OCI-M2 (cell line): ENCODE measurements around the gene TRIO.

Source experiments
- DNase-seq: peaks from one replicate; lab custom pipeline; 2025; ENCODE audit not compliant: unreplicated experiment; lab: John Stamatoyannopoulos, UW

The TRIO gene

GRCh38 chr5:14469551-14470377 lies 326.6 kb downstream of the TRIO start:
- no peak for DNase-seq

- no peak for DNase-seq
Measured at GRCh38 chr5:14471507-14471906, 328.4 kb downstream of the TRIO start.

GRCh38 chr5:14472986-14473567 lies 329.9 kb downstream of the TRIO start:
- DNase-seq, result no peak

GRCh38 chr5:14475045-14475444 lies 331.9 kb downstream of the TRIO start:
- no peak for DNase-seq

GRCh38 chr5:14476786-14477435 lies 333.8 kb downstream of the TRIO start:
- no peak for DNase-seq

- no peak for DNase-seq
Measured at GRCh38 chr5:14479143-14479696, 336.1 kb downstream of the TRIO start.

GRCh38 chr5:14481349-14481748 lies 338.2 kb downstream of the TRIO start:
- no peak for DNase-seq

GRCh38 chr5:14482085-14482484 lies 338.9 kb downstream of the TRIO start:
- DNase-seq, result no peak

GRCh38 chr5:14483504-14484157 lies 340.5 kb downstream of the TRIO start:
- DNase-seq, result no peak

- no peak for DNase-seq
Measured at GRCh38 chr5:14486486-14486885, 343.3 kb downstream of the TRIO start.

- DNase-seq, result no peak
Measured at GRCh38 chr5:14486996-14487896, 344.1 kb downstream of the TRIO start.

- DNase-seq, result no peak
Measured at GRCh38 chr5:14487897-14488570, 344.9 kb downstream of the TRIO start.

GRCh38 chr5:14488709-14489108 lies 345.6 kb downstream of the TRIO start:
- DNase-seq, result no peak

- DNase-seq, result no peak
Measured at GRCh38 chr5:14489643-14490042, 346.5 kb downstream of the TRIO start.

- DNase-seq, result no peak
Measured at GRCh38 chr5:14490309-14490711, 347.2 kb downstream of the TRIO start.

GRCh38 chr5:14491015-14491915 lies 348.1 kb downstream of the TRIO start:
- no peak for DNase-seq

- DNase-seq, result no peak
Measured at GRCh38 chr5:14492331-14492964, 349.3 kb downstream of the TRIO start.

- no peak for DNase-seq
Measured at GRCh38 chr5:14495301-14495700, 352.2 kb downstream of the TRIO start.
